ENCODE data around the gene ALKBH5.

DNA sequence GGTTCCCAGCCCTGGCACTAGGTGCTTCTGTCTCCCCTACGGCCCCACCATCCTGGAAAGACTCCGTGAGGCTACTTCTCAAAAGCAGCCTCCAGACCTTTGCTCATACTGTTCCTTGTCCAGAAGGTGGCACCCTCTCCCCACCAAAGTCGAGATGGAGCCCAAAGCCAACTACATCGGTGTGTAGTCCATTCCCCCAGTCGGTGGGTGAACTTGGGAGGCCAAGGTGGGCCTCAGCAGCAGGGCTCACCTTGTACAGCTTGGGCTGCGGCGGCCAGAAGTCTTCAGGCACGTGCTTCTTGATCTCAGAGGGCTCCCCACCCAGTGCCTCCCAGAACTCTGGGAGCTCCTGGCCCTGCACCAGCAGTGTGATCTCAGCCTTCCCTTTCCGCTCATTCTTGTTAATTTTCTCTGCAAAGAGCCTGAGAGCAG is 64.7 kb downstream of the ALKBH5 start:
- TF ChIP-seq, protein P1, sequence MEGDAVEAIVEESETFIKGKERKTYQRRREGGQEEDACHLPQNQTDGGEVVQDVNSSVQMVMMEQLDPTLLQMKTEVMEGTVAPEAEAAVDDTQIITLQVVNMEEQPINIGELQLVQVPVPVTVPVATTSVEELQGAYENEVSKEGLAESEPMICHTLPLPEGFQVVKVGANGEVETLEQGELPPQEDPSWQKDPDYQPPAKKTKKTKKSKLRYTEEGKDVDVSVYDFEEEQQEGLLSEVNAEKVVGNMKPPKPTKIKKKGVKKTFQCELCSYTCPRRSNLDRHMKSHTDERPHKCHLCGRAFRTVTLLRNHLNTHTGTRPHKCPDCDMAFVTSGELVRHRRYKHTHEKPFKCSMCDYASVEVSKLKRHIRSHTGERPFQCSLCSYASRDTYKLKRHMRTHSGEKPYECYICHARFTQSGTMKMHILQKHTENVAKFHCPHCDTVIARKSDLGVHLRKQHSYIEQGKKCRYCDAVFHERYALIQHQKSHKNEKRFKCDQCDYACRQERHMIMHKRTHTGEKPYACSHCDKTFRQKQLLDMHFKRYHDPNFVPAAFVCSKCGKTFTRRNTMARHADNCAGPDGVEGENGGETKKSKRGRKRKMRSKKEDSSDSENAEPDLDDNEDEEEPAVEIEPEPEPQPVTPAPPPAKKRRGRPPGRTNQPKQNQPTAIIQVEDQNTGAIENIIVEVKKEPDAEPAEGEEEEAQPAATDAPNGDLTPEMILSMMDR (IDR thresholded peaks at IDR 0.05), result peak; percentile 24 to 56
- no peak for TF ChIP-seq POLR2A (IDR thresholded peaks at IDR 0.05)
- no peak for TF ChIP-seq POLR2AphosphoS5 (IDR thresholded peaks at IDR 0.05)
